Skin of body (tissue), 2 donors: ENCODE data around the gene ZNF575. TPM values are rescaled to one million over a fixed set of nuclear protein-coding genes. Genes with fewer than 3 reads are reported as not detected.
A peak's percentile ranks its signal among the peaks of the same experiment; 100 is the strongest.

ENCODE experiments used
- DNase-seq: peaks from one replicate; lab custom pipeline; 2025; lab: John Stamatoyannopoulos, UW
- total RNA-seq: library from RNA; depleted of rRNA; stranded (reverse); fragments of >200 nt; gene quantifications from one replicate; pipeline ENCODE4 v1.2.3, GENCODE V29; 2014

The ZNF575 gene
- total RNA-seq, 1 donor from 2014 or later, result 0.79 TPM

GRCh38 chr19:43570174-43570791, 37.3 kb downstream of the ZNF575 start:
- no peak for DNase-seq

GRCh38 chr19:43572171-43572588, 39.2 kb downstream of the ZNF575 start:
- no peak for DNase-seq

- DNase-seq, result no peak
Observed at GRCh38 chr19:43574424-43575155, 41.6 kb downstream of the ZNF575 start.

GRCh38 chr19:43575156-43575950, 42.4 kb downstream of the ZNF575 start, which contains the start of the genes PINLYP and XRCC1:
Gene PINLYP (plus strand): TSS chr19:43575801. CDS start chr19:43577192, 1,391 bp downstream.
Gene XRCC1 (minus strand): TSS chr19:43575527. CDS start chr19:43575458, 69 bp downstream.
- DNase-seq, result peak; percentile 99

GRCh38 chr19:43575955-43576878, 43.2 kb downstream of the ZNF575 start:
- DNase-seq, result no peak

- no peak for DNase-seq
Observed at GRCh38 chr19:43578787-43579186, 45.8 kb downstream of the ZNF575 start.

GRCh38 chr19:43581467-43581866, 48.5 kb downstream of the ZNF575 start:
- no peak for DNase-seq

GRCh38 chr19:43582495-43582894, 49.5 kb downstream of the ZNF575 start:
- DNase-seq, result no peak

- DNase-seq, result no peak
Observed at GRCh38 chr19:43584484-43584883, 51.5 kb downstream of the ZNF575 start.

Other genes starting within 250 kb of the ZNF575 start
- gene CD177, start 179.5 kb upstream of the ZNF575 start, total RNA-seq, result 19.0 TPM
- gene TEX101, start 118.3 kb upstream of the ZNF575 start, total RNA-seq, result not detected
- 73.8 TPM for gene LYPD3, start 67.6 kb upstream of the ZNF575 start, total RNA-seq
- 19.3 TPM for gene PHLDB3, start 28.4 kb upstream of the ZNF575 start, total RNA-seq
- 23.4 TPM for gene ETHE1, start 6.0 kb upstream of the ZNF575 start, total RNA-seq
- 10.6 TPM for gene XRCC1, start 42.3 kb downstream of the ZNF575 start, total RNA-seq
- gene PINLYP, start 42.6 kb downstream of the ZNF575 start, total RNA-seq, result 23.1 TPM
- 19.6 TPM for gene IRGQ, start 62.9 kb downstream of the ZNF575 start, total RNA-seq
- gene ZNF576, start 63.4 kb downstream of the ZNF575 start, total RNA-seq, result 4.6 TPM
- gene SRRM5, start 78.9 kb downstream of the ZNF575 start, total RNA-seq, result not detected
- 28.4 TPM for gene ZNF428, start 86.4 kb downstream of the ZNF575 start, total RNA-seq
- gene CADM4, start 106.7 kb downstream of the ZNF575 start, total RNA-seq, result 10.4 TPM
- 29.1 TPM for gene PLAUR, start 137.0 kb downstream of the ZNF575 start, total RNA-seq
- gene IRGC, start 182.9 kb downstream of the ZNF575 start, total RNA-seq, result not detected
- 14.3 TPM for gene SMG9, start 221.8 kb downstream of the ZNF575 start, total RNA-seq
- gene KCNN4, start 247.8 kb downstream of the ZNF575 start, total RNA-seq, result 3.5 TPM